IMR-90 (cell line): ENCODE measurements around the gene CRYGN.

Source experiments
- BHLHE40 ChIP-seq: fragments of 150-350 bp; IDR thresholded peaks from 2 replicates; pipeline ENCODE4 v1.6.1; 2016; ENCODE audit warnings: mild to moderate bottlenecking, low read depth, low read length
- CTCF ChIP-seq: conservative IDR thresholded peaks from 2 replicates; pipeline ENCODE4 v1.5.1; 2012; ENCODE audit warnings: mild to moderate bottlenecking, low read depth, low read length, improper control_type of control experiment
- ELK1 ChIP-seq: fragments of 150-350 bp; IDR thresholded peaks from 2 replicates; pipeline ENCODE4 v1.6.1; 2016; ENCODE audit warnings: low read depth, mild to moderate bottlenecking, low read length, moderate library complexity, borderline replicate concordance
- FOS ChIP-seq: fragments of 150-350 bp; IDR thresholded peaks from 2 replicates; pipeline ENCODE4 v1.6.1; 2016; ENCODE audit warnings: low read depth, low read length
- MAFK ChIP-seq: IDR thresholded peaks from 2 replicates; pipeline ENCODE4 v1.6.1; 2012; ENCODE audit warnings: low read depth, low read length, improper control_type of control experiment
- MAZ ChIP-seq: IDR thresholded peaks from 2 replicates; pipeline ENCODE4 v1.6.1; 2012; ENCODE audit warnings: low read depth, mild to moderate bottlenecking, low read length, improper control_type of control experiment, moderate library complexity, borderline replicate concordance
- MXI1 ChIP-seq: IDR thresholded peaks from 2 replicates; pipeline ENCODE4 v1.6.1; 2012; ENCODE audit warnings: low read depth, mild to moderate bottlenecking, low read length, moderate library complexity, borderline replicate concordance
- POLR2A ChIP-seq: IDR thresholded peaks from 2 replicates; pipeline ENCODE4 v1.6.1; 2012; ENCODE audit warnings: mild to moderate bottlenecking, low read depth, low read length
- RAD21 ChIP-seq: IDR thresholded peaks from 2 replicates; pipeline ENCODE4 v1.6.1; 2012; ENCODE audit warnings: low read length, improper control_type of control experiment
- RFX5 ChIP-seq: IDR thresholded peaks from 2 replicates; pipeline ENCODE4 v1.8.0; 2012; ENCODE audit warnings: low read depth, mild to moderate bottlenecking, low read length, moderate library complexity
- SMC3 ChIP-seq: fragments of 150-350 bp; IDR thresholded peaks from 2 replicates; pipeline ENCODE4 v1.6.1; 2016; ENCODE audit warnings: low read depth, mild to moderate bottlenecking, antibody characterized with exemption, low read length, moderate library complexity

- TF ChIP-seq CTCF = no peak
- TF ChIP-seq MAFK = no peak
- no peak for TF ChIP-seq ELK1
- TF ChIP-seq BHLHE40 = no peak
- TF ChIP-seq MAZ = no peak
- no peak for TF ChIP-seq POLR2A
- no peak for TF ChIP-seq RFX5
- TF ChIP-seq SMC3 = no peak
- no peak for TF ChIP-seq FOS
- TF ChIP-seq RAD21 = no peak
- TF ChIP-seq MXI1 = no peak
Observed at GRCh38 chr7:151386301-151387160, 53.4 kb downstream of the CRYGN start.
